Fibroblast of skin of left biceps (primary cell): ENCODE data around the gene PRR5.
"Not testable (repeated sequence)": the region's sequence is repeated elsewhere in the genome, so short reads cannot be mapped to it uniquely, and the experiment has no call there.

Experiments used
- DNase-seq, 2 experiments: peaks; one replicate each; pipeline ENCODE4 v3.0.0-alpha.2; 2013; ENCODE audit warnings: low read depth in 2 of 2

The PRR5 gene

DNA sequence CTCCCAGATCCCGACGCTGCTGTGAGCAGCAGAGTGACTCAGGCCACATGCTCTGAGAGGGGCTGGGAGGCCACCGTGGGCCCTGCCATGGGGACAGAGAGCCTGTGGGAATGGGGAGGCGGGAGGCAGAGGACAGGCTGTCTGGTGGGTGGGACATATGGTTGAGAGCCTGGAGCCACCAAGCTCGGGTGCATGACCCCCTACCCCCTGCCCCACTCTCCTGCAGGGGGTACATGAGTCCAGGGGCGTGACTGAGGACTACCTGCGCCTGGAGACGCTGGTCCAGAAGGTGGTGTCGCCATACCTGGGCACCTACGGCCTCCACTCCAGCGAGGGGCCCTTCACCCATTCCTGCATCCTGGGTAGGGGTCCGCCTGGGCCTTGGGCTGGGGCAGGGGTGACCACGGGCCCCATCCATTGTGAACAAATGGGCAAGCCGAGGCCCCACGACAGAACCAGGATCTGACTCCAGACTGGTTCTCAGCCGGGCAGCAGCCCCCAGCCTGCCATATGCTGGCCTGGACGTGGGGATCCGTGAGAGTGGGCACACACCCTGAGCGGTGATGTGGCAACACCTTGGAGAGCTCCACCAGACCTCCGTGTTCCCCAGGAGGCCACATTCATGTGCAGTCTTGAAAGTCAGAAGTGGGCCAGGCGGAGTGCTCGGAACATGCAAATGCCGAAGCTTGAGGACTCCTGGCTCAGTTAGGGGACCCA, 33.0 kb downstream of the PRR5 start:
- DNase-seq, result no peak

DNA sequence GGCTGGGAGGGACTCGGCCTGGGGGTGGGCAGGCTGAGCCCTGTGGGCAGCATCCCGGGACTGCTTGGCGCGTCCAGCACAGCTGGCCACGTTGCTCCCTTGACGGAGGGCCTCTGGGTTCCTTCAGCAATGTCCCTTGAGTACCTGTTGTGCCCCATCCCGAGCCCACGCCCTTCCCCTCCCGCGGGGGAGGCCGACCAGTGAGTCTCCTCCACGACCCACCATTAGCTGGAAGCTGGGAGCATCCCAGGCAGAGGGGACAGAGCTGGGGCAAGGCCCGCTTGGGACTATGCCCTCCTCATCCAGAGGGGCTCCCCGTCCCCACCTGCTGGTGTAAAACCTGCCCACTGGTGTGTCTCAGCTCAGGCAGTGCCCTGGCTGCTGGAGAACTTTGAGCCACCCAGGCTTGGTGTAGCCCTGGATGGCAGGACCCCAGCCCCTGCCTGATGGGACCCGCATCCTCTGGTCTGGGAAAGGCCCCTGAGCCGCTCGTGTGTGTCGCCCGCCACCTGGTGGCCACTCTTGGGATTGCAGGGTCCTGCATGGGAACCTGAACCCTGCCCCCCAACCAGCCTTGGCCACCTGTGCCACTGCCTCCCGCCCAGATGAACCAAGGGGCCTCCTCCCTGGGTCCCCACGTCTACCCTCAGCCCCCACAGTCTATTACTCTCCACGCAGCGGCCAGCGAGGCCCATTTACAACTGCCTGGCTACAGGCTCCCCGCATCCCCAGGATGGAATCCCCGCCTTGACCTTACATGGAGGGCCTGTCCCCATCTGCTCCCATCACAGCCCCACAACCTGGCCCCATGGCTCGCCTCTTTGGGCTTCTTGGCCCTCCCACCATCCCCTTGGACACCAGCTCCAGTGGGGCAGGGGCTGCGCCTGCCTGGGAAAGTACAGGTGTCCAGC, 33.8 kb downstream of the PRR5 start:
- no peak for DNase-seq

DNA sequence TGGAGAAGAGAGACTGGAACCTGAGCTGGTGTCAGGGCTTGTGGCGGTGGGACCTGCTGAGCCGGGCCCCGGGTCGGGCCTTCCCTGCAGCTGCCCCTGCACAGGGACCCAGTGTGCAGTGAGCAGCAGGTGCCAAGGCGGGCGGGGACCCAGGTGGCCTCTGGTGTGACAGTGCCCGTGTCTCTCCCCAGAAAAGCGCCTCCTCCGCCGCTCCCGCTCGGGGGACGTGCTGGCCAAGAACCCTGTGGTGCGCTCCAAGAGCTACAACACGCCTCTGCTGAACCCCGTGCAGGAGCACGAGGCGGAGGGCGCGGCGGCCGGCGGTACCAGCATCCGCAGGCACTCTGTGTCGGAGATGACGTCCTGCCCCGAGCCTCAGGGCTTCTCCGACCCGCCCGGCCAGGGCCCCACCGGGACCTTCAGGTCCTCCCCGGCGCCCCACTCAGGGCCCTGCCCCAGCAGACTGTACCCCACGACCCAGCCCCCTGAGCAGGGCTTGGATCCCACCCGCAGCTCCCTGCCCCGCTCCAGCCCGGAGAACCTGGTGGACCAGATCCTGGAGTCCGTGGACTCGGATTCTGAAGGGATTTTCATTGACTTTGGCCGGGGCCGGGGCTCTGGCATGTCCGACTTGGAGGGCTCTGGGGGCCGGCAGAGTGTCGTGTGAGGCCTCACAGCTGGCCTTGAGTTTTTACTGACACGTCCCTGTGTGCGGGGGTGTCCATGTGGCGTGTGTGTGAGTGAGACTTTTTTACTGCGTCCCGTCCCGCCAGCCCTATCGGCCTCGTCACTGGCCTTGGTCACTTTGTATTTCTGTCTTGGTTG, 34.8 kb downstream of the PRR5 start:
- DNase-seq, result no peak

DNA sequence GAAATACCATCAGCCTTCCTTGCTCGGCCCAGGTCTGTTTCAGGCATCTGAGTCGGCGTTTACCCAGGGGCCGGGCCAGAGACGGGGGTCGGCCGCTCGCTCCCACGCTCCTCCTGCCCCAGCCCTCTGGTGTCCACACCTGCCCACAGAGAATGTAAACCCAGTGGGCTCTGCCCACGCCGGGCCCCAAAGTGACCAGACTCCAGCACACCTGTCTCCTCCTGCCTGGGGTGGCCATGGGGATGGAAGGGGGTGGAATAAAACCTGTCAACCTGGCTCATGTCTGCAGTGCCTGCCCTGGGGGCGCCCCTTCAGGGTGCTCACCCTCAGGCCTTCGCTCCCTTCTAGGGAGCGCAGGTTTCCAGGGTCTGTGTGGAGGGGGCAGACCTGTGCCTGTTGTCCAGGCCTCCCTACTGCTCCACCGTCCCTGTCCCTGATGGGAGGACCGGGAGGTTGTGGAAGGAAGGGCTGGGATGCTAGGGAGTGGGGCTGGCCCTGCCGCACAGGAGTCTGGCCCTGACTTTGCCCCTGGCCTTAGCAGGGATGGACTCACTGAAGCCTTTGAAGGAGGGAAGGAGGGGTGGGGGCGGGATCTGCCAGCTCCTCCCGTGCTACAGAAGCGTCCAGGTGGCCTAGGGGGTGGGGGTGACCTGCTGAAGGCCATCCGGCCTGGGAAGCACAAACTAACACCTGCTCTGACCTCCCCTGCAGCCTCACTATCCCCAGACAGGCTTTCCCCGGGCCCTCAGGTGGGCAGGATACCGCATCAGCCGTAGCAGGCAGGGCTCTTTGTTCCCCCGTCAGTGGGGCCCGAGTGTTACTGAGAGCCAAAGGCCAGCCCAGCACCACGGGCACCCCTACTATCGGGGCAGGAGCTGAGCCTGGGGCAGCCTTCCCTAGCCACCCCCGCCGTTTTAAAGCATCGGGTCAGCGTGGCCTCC, 35.7 kb downstream of the PRR5 start:
- DNase-seq, result no peak

DNA sequence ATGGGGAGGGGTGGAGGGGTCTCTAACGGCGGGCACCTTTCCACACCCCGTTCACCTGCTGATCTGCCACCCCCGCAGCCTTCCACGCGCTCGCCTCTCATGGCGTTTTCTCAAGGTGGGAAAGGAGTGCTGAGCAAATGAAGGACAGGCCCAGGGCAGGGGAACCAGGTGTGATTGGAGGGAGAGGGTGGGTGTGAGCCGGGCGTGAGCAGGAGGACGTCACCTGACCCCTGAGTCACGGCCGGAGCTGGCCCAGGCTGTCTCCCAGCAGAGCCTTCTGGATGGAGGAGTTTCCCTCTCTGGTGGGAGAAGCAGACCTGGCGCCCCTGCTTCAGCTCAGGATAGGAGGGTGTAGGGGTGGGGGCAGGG, 36.3 kb downstream of the PRR5 start:
- no peak for DNase-seq

DNA sequence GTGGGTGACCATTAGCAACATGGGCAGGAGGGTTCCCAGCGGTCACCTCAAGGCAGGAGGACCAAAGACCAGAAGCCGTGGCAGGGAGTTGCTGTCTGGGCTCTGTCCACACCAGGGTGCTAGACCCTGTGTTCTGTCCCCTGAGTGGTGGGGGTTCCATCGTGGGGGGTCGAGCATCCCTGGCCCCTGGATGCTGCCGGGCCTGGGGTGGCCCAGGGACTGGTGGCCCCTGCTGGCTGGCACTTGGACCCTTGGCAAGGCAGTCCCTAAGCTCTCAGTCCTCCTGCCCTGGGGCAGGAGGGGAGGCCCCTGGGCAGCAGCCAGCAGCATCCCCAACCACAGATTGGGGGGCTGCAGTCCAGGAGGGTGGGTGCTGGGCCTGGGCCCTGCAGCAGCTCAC, 37.0 kb downstream of the PRR5 start:
- no peak for DNase-seq

DNA sequence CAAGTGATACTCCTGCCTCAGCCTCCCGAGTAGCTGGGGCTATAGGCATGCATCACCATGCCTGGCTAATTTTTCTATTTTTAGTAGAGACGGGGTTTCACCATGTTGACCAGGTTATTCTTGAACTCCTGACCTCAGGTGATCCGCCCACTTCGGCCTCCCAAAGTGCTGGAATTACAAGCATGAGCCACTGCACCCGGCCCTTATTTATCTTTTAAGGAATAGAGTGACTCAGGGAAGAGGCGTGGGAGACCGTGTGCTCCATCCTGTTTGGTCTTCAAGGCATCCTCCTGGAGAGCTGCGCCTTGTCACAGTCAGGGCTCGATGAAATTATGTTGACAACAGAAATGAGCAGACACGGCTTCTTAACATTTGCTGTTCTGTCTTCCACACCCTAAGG, 37.7 kb downstream of the PRR5 start:
- DNase-seq, result not testable (repeated sequence)

DNA sequence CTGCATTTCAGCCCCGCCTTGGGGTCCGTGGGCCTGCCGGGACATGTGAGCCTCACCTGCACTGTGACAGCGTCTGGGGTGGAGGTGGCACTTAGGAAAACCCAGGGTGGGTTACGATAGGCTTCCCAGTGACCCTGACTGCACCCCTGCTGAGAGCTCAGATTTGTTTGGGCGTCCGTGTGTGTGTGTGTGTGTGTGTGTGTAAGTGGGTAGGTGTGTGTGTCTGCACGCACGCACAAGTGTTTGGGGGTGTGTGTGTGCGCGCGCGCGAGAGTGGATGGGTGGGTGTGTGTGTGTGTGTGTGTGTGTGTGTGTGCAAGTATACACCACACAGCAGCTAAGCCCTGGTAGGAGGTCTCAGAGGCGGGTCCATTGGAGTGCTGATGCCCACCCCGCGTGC, 38.3 kb downstream of the PRR5 start:
- DNase-seq, result no peak

DNA sequence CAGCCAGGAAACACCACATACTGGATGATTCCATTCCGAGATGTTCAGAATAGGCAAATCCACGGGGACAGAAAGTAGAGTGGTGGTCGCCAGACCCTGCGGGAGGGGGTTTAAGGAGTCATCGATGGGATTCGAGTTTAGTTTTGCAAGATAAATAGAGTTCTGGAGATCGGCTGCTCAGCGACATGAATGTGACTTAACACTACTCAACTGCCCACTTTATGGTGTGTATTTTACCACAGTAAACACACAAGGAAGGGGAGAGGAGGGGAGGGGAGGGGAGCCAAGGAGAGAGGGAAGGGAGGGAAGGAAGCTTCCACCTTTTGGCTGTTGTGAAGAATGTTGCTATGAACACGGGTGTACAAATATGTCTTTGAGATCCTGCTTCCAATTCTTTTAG, 39.9 kb downstream of the PRR5 start:
- no peak for DNase-seq

DNA sequence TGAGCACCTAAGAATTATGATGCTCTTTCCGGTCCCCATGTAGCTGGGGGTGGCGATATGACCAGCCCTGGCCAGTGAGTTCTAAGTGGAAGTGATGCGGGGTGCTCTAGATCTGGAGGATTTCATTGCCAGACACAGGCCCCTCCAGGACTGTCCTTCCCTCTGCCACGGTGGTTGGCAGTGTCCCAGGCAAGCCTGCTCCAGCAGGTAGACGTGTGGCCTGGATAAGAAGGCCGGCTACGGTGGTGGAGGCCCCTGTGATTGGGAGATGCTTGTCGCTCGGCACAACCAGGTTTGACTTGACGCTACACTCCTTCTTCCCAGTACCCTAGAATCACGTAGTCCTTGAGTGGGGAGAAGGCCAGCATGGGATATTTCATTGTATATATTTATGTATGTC, 41.2 kb downstream of the PRR5 start:
- DNase-seq, result no peak

DNA sequence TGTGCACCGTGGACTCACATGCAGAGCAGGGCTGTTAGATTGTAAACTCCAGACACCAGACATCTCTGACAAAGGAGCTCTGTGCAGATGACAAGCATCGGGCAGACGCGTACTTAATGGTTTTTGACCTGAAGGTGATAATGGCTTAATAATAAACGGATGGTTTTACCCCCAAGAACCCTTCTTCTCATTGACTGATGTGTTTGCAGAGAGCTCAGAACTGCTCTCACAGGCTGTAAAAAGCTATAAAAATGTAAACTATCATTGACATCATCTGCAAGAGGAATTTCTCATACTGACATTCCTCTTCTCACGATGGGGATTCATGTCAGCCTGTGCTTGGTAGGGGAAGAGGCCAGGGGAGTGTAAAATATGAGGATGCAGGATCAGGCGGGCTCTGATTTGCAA, 41.8 kb downstream of the PRR5 start:
- DNase-seq, result no peak

DNA sequence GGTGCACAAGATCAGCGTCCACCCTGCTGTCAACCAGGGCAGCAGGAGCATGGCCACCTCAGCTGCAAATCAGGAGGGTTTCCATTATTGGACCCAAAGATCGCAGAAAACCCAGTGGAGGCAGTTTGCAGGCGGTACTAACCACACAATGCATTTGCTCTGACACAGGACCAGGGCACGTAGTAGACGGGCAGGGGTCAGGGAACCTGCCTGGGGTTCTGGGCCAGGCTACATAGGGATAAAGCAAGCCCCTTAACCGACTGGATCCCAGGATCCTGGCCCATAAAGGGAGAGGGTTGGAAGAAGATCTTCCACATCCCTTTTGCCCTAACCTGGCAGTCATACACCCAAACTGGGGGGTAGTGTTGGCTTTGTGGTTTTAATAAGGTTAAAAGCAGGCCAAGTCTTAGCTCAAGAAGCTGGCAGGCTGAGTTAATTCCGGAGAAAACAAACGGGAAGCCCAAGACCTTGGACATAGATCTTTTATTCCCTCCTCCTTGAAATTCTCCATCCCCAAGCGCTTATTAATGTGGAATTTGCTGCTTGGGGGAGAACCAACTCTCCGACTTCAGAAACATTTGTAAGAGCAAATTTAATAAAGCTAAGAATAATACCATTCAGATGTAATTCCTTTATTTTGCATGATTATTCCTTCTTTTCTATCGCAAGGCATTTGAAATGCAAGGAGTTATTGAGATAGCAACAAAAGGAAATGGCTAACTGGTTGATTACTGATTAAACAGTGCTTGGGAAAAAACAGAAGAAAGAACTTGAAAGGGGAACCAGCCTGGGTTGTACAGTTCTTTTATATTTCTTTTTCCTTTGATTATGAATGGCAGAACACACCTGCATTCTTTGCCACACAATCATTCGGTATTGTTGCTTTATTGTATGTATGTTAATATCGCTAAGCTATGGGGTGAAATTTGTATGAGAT, 44.1 kb downstream of the PRR5 start:
- no peak for DNase-seq

DNA sequence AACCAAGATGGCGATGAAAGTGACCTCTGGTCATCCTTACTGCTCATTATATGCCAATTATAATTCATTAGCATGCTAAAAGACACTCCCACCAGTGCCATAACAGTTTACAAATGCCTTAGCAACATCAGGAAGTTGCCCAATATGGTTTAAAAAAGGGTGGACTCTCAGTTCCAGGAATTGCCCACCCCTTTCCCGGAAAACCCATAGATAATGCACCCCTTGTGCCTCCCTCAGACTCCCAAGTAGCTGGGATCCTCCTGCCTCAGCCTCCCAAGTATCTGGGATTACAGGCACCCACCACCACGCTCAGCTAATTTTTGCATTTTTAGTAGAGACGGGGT, 45.8 kb downstream of the PRR5 start:
- not testable (repeated sequence) for DNase-seq

DNA sequence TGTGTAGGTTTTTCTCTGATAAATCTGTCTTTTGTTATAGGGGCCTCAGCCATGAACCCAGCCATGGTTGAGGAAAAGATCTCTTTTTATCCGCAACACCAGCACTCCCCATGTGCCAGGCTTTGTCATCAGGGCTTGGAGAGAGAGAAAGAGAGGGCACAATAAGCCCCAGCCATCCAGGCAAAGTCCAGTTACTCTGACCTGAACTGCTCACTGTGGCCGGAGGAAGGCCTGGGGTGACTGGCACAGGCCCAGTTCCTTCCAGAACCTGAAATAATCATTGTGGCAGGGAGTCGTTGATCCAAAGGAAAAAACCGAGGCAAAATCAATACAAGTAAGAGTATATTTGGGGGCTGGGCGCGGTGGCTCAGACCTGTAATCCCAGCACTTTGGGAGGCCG, 46.5 kb downstream of the PRR5 start:
- DNase-seq, result no peak

DNA sequence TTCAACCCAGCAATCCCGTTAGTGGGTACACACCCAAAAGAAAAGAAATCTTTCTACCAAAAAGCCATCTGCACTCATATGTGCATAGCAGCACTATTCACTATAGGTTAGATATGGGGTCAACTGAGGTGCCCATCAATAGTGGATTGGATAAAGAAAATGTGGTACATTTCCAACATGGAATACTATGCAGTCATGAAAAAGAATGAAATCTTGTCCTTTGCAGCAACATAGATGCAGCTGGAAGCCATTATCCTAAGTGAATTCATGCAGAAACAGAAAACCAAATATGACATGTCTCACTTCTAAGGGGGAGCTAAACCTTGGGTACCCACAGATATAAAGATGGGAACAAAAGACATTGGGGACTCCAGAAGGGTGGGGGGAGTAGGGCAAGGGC, 48.5 kb downstream of the PRR5 start:
- DNase-seq, result no peak

DNA sequence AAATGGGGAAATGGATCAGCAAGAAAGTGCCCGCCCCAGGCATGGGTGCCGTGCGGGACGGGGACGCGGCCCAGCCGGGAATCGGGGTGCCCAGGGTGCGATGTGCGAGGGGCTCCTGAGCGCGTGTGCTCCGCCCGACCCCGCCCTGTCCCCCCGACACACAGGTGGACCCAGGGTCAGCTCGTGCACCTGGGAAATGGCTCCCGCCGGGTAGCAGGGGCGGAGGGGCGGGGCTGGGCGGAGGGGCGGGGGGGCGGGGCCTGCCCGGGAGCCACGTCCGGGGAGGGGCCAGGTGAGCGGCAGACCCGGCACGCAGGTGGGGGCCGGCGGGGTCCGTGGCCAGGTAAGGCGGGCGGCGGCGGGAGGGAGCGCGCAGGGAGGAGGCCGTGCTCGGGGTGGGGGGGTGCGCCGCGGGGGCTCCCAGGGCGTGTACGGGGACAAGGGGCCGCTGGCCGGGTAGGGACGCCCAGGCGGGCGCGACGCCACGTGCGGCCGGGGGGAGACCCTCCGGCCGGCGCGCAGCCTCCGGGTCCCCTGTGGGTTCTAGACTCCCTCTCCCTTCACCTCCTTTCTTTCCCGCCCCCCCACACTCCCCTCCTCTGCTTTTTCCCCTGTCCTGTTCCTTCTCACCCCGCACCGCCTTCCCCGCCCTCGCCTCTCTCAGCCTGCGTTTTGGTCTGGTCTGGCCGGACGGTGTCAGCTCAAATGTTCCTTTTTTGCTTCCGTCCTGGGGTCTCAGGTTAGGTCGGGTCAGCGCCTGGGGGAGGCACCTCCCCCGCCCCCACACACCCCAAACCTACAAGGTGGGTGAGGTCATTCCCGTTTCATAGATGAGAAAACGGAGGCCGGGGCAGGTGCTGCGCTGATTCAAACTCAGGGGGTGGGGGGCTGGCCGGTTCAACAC, 50.5 kb downstream of the PRR5 start, which contains the start of gene ARHGAP8:
Gene ARHGAP8 (plus strand): TSS at position 291 of the 904 bp plus-strand sequence. CDS start 33,953 bp downstream, outside the sequence.
- DNase-seq, result no peak

DNA sequence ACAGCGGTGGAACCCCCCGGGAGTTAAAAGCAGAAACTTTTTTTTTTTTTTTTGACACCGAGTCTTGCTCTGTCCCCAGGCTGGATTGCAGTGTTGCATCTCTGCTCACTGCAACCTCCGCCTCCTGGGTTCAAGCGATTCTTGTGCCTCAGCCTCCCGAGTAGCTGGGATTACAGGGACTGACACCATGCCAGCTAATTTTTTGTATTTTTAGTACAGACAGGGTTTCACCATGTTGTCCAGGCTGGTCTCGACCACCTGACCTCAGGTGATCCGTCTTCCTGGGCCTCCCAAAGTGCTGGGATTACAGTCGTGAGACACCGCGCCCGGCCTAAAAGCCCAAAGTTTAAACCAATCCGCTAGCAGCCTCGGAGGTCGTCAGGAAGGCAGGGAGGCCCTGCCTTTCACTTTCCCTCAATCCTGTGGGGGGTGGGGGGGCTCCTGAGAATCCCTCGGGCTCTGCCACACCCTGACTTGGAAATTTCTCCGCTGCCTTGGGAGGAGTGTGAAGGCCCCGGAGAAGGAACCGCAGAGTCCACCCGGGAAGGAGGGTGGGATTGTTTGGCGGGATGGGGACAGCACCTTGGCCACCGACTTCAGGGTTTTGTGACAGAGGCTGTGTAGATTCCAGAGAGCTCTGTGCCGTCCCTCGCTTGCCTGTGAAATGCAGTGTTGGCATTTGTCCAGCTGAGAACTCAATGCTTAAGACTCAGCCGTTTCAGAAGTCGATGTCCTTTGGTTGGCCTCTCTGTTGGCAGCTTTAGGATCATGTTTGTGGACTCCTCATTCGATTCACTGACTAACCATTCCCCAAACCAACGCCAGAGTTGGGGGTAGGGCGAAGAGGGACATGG, 51.4 kb downstream of the PRR5 start:
- DNase-seq, result peak in 1 of 2 experiments; percentile 38

DNA sequence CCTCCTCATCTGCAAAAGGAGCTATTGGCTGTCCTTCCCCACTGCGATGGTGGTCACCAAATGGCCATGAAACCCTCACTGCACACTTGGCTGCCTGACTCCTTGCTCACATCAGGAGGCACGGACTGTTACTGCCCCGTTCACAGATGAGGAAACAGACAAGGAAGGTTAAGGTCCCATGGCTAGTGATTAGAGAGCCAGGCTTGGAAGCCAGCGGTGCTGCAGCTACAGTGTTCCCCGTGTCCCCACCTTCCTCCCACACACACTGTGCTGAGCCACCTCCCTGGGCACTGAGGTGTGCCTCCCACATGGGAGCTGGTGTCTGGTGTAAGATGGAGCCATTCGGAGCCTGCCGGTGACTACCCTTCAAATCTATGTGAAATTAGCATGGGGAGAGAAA, 53.0 kb downstream of the PRR5 start:
- DNase-seq, result no peak
